MM.1S (cell line): ENCODE measurements around the gene GNAI3.

Source experiments
- DNase-seq: peaks from one replicate; pipeline ENCODE4 v3.0.0-alpha.2; 2015
- H2AFZ ChIP-seq: fragments of 300-600 bp; sonication (generic); 2 replicates; pipeline ENCODE4 v1.6.0; 2016; ENCODE audit warnings: antibody characterized with exemption, low read length
- H3F3A ChIP-seq: fragments of 300-600 bp; sonication (generic); 2 replicates; pipeline ENCODE4 v1.6.1; 2016; ENCODE audit warnings: mild to moderate bottlenecking, antibody characterized with exemption, low read length, moderate library complexity, mixed read lengths; ENCODE audit not compliant: insufficient read depth
- H3K27ac ChIP-seq: fragments of 300-600 bp; sonication (generic); 2 replicates; pipeline ENCODE4 v1.5.1; 2016; ENCODE audit warnings: mild to moderate bottlenecking, low read length
- H3K27me3 ChIP-seq: fragments of 300-600 bp; sonication (generic); replicated peaks from 2 replicates; pipeline ENCODE4 v1.6.0; 2016; ENCODE audit warnings: low read length; ENCODE audit not compliant: insufficient read depth
- H3K36me3 ChIP-seq: fragments of 300-600 bp; sonication (generic); replicated peaks from 2 replicates; pipeline ENCODE4 v1.6.1; 2016; ENCODE audit warnings: mild to moderate bottlenecking, low read length, mixed read lengths; ENCODE audit not compliant: insufficient read depth
- H3K4me1 ChIP-seq: fragments of 300-600 bp; sonication (generic); 2 replicates; pipeline ENCODE4 v1.6.1; 2016; ENCODE audit warnings: low read length, mixed read lengths
- H3K4me2 ChIP-seq: fragments of 300-600 bp; sonication (generic); 2 replicates; pipeline ENCODE4 v1.6.0; 2016; ENCODE audit warnings: low read depth, low read length
- H3K4me3 ChIP-seq: fragments of 300-600 bp; sonication (generic); 2 replicates; pipeline ENCODE4 v1.5.1; 2016; ENCODE audit warnings: low read length, mixed read lengths
- H3K79me2 ChIP-seq: fragments of 300-600 bp; sonication (generic); 2 replicates; pipeline ENCODE4 v1.6.1; 2016; ENCODE audit warnings: mixed run types, low read length, mixed read lengths
- H3K9ac ChIP-seq: fragments of 300-600 bp; sonication (generic); 2 replicates; pipeline ENCODE4 v1.6.1; 2016; ENCODE audit warnings: low read length, mixed read lengths
- H3K9me2 ChIP-seq: fragments of 300-600 bp; sonication (generic); replicated peaks from 2 replicates; pipeline ENCODE4 v1.6.1; 2016; ENCODE audit warnings: mild to moderate bottlenecking, low read length, mixed read lengths; ENCODE audit not compliant: insufficient read depth
- H3K9me3 ChIP-seq: fragments of 300-600 bp; sonication (generic); replicated peaks from 2 replicates; pipeline ENCODE4 v1.6.1; 2016; ENCODE audit warnings: mild to moderate bottlenecking, low read length, mixed read lengths; ENCODE audit not compliant: insufficient read depth
- H4K20me1 ChIP-seq: fragments of 300-600 bp; sonication (generic); 2 replicates; pipeline ENCODE4 v1.6.1; 2016; ENCODE audit warnings: mild to moderate bottlenecking, low read length, moderate library complexity, mixed read lengths; ENCODE audit not compliant: insufficient read depth
- CTCF ChIP-seq: fragments of 300-600 bp; sonication (generic); IDR thresholded peaks from 2 replicates; pipeline ENCODE4 v1.5.1; 2016; ENCODE audit warnings: antibody characterized with exemption, low read length, mixed read lengths
- EZH2 ChIP-seq: fragments of 300-600 bp; sonication (generic); optimal IDR thresholded peaks from 2 replicates; pipeline ENCODE3; 2017; ENCODE audit warnings: low read depth, mild to moderate bottlenecking, antibody characterized with exemption, low read length, mixed read lengths
- EZH2phosphoT487 ChIP-seq: fragments of 300-600 bp; sonication (generic); IDR thresholded peaks from 2 replicates; pipeline ENCODE4 v1.6.1; 2018; ENCODE audit warnings: antibody characterized with exemption, low read length

The GNAI3 gene

GRCh38 chr1:109617291-109617801, 68.9 kb downstream of the GNAI3 start:
- Histone ChIP-seq H2AFZ (no peak overlapping the region), H3K79me2 (peaks cover 19% of the 10 kb centered on the region), H3K27me3 (no peaks in the 10 kb centered on the region), H3K4me2 (no peak overlapping the region), H3K36me3 (no peaks in the 10 kb centered on the region), H4K20me1 (no peaks in the 10 kb centered on the region), H3F3A (no peaks in the 10 kb centered on the region), H3K27ac (no peak overlapping the region), H3K9me3 (no peaks in the 10 kb centered on the region), H3K4me1 (peaks cover 7% of the 10 kb centered on the region), H3K4me3 (no peak overlapping the region), H3K9me2 (no peaks in the 10 kb centered on the region), H3K9ac (no peak overlapping the region)
- no peak for DNase-seq
- TF ChIP-seq EZH2 (no peak), CTCF (no peak), EZH2phosphoT487 (no peak)

- peak overlapping the region; percentile 83 for H3K9ac ChIP-seq
- no peaks in the 10 kb centered on the region for H3K36me3 ChIP-seq
- H3K27me3 ChIP-seq, result no peaks in the 10 kb centered on the region
- peak overlapping the region; percentile 90 for H3K4me2 ChIP-seq
- peak overlapping the region; percentile 84 for H2AFZ ChIP-seq
- peak overlapping the region; percentile 86 for H3K4me3 ChIP-seq
- no peaks in the 10 kb centered on the region for H3K9me2 ChIP-seq
- no peaks in the 10 kb centered on the region for H3F3A ChIP-seq
- H3K79me2 ChIP-seq, result peaks cover 29% of the 10 kb centered on the region
- no peaks in the 10 kb centered on the region for H3K9me3 ChIP-seq
- H3K4me1 ChIP-seq, result peaks cover 7% of the 10 kb centered on the region
- no peak for TF ChIP-seq EZH2
- TF ChIP-seq EZH2phosphoT487, result no peak
- no peak for TF ChIP-seq CTCF
- H4K20me1 ChIP-seq, result no peaks in the 10 kb centered on the region
- DNase-seq, result peak; percentile 10
- H3K27ac ChIP-seq, result peak overlapping the region; percentile 58; the same call in 1 of the 2 replicates
Observed at GRCh38 chr1:109618661-109619575, 70.5 kb downstream of the GNAI3 start.

- Histone ChIP-seq H3K4me1 (peaks cover 7% of the 10 kb centered on the region), H2AFZ (peak within 1 kb of the TSS; percentile 84), H3F3A (no peaks in the 10 kb centered on the region), H3K9ac (peak within 1 kb of the TSS; percentile 83), H3K27ac (peak within 1 kb of the TSS; percentile 58; the same call in 1 of the 2 replicates), H3K4me3 (peak within 1 kb of the TSS; percentile 86), H3K36me3 (no peaks in the 10 kb centered on the region), H3K79me2 (peaks cover 32% of the 10 kb centered on the region), H4K20me1 (no peaks in the 10 kb centered on the region), H3K27me3 (no peaks in the 10 kb centered on the region), H3K9me3 (no peaks in the 10 kb centered on the region), H3K4me2 (peak within 1 kb of the TSS; percentile 90), H3K9me2 (no peaks in the 10 kb centered on the region)
- no peak for TF ChIP-seq EZH2
- no peak for TF ChIP-seq CTCF
- no peak for TF ChIP-seq EZH2phosphoT487
- peak; percentile 59 for DNase-seq
Observed at GRCh38 chr1:109619576-109620400, 71.4 kb downstream of the GNAI3 start, which contains the start of the genes AMPD2 and GNAT2. TSS of gene AMPD2 (plus strand) at chr1:109619837. CDS start at chr1:109621176, 1,339 bp downstream. TSS of gene GNAT2 (minus strand) at chr1:109619616. CDS start at chr1:109612870, 6,746 bp downstream.
